ENCODE measurements around the gene MRPL17.

DNA sequence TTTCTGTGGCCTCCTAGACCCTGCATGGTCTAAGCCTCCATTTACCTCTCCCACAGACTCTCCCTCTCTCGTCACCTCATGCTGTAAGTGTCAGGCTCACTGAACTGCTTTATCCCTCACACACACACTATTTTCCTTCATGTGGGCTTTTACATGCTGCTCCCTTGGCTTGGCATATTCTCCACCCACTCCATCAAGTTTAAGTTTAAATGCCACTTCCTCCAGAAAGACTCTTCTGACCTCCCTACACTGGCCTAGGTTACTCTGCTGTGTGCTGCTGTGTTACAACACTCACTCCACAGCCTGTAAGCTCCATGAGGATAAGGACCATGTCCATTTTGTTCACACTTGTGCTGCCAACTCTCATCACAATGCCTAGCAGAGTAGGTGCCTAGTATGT lies 30.0 kb downstream of the MRPL17 start:
- no peak for TF ChIP-seq EZH2 (IDR thresholded peaks at IDR 0.05; ENCODE audit: borderline replicate concordance, low read depth, low read length, poor library complexity, severe bottlenecking)
- TF ChIP-seq, protein P1, sequence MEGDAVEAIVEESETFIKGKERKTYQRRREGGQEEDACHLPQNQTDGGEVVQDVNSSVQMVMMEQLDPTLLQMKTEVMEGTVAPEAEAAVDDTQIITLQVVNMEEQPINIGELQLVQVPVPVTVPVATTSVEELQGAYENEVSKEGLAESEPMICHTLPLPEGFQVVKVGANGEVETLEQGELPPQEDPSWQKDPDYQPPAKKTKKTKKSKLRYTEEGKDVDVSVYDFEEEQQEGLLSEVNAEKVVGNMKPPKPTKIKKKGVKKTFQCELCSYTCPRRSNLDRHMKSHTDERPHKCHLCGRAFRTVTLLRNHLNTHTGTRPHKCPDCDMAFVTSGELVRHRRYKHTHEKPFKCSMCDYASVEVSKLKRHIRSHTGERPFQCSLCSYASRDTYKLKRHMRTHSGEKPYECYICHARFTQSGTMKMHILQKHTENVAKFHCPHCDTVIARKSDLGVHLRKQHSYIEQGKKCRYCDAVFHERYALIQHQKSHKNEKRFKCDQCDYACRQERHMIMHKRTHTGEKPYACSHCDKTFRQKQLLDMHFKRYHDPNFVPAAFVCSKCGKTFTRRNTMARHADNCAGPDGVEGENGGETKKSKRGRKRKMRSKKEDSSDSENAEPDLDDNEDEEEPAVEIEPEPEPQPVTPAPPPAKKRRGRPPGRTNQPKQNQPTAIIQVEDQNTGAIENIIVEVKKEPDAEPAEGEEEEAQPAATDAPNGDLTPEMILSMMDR (conservative IDR thresholded peaks at IDR 0.05; ENCODE audit: low read depth, low read length): no peak

All from A673 (cell line).